NOMO-1 treated with DMSO at 0.1 percent for 48 hours (cell line): Measurements from ENCODE around the gene ASB13.

Source experiments
- DNase-seq: peaks from one replicate; lab custom pipeline; 2025; ENCODE audit not compliant: unreplicated experiment; lab: John Stamatoyannopoulos, UW

The ASB13 gene

GRCh38 chr10:5648494-5649457, 17.6 kb downstream of the ASB13 start:
- no peak for DNase-seq

GRCh38 chr10:5647507-5648240, 18.7 kb downstream of the ASB13 start:
- DNase-seq = no peak

- no peak for DNase-seq
Observed at GRCh38 chr10:5645944-5646617, 20.3 kb downstream of the ASB13 start.

DNA sequence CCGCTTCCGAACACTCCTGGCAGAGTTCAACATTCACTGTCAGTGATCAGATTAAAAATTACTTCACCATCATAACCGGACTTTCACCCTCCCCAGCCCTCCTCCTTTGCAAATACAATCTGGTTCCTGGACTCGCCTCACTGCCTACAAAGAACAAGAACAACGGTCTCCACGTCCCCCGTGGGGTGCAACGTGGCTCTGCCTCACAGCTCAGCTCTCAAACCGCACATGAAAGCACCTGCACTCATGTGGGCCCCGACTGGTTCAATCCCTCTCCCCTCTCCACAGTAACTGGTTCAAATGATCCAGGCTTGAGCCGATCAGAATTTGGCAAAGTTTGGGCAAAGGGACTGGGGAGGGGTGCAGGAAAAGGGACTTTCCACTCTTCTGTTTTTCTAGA, 21.0 kb downstream of the ASB13 start:
- DNase-seq = no peak

GRCh38 chr10:5644930-5645329, 21.5 kb downstream of the ASB13 start:
- no peak for DNase-seq

GRCh38 chr10:5643346-5644067, 22.9 kb downstream of the ASB13 start:
- no peak for DNase-seq

- DNase-seq = no peak
Observed at GRCh38 chr10:5641501-5641900, 24.9 kb downstream of the ASB13 start.

- DNase-seq = no peak
Observed at GRCh38 chr10:5640501-5640900, 25.9 kb downstream of the ASB13 start.

GRCh38 chr10:5640036-5640435, 26.4 kb downstream of the ASB13 start:
- DNase-seq = no peak

GRCh38 chr10:5639066-5639465, 27.3 kb downstream of the ASB13 start:
- DNase-seq = no peak

GRCh38 chr10:5638494-5638893, 27.9 kb downstream of the ASB13 start:
- DNase-seq = no peak

DNA sequence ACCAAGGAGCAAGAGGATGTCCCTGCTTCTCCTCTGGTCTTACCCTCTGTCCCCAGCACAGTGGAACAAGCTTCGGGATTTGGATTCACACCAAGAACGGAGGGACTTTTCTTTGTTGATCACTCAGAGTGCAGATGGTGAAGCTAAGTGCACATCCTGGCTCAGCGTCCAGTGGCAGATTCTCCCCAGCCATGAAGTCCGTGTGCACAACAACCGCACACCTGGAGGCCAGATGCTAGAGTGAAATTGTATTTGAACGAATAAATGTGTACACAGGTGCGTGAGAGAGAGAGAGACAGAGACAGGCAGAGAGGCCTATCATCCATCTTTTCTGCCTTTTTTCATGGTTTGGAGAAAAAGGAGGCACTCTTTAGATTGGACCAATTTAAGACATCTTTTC, 31.5 kb downstream of the ASB13 start:
- DNase-seq = no peak

- DNase-seq = no peak
Observed at GRCh38 chr10:5633166-5633749, 33.1 kb downstream of the ASB13 start.

GRCh38 chr10:5632446-5632845, 33.9 kb downstream of the ASB13 start:
- no peak for DNase-seq

- DNase-seq = no peak
Observed at GRCh38 chr10:5631936-5632335, 34.5 kb downstream of the ASB13 start.

DNA sequence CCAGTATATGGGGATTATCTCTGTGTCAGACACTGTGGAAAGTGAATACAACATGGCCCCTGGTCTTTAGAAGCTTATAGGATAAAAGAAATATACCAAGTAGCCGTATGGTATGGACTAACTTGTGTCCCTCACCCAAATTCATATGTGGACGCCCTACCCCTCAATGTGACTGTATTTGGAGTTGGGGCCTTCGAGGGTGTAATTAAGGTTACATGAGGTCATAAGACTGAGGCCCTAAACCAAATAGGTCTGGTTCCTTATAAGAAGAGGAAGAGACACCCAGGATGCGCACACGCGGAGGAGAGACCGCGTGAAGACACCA, 36.3 kb downstream of the ASB13 start:
- no peak for DNase-seq

GRCh38 chr10:5629303-5630111, 36.9 kb downstream of the ASB13 start:
- DNase-seq = peak; percentile 34

DNA sequence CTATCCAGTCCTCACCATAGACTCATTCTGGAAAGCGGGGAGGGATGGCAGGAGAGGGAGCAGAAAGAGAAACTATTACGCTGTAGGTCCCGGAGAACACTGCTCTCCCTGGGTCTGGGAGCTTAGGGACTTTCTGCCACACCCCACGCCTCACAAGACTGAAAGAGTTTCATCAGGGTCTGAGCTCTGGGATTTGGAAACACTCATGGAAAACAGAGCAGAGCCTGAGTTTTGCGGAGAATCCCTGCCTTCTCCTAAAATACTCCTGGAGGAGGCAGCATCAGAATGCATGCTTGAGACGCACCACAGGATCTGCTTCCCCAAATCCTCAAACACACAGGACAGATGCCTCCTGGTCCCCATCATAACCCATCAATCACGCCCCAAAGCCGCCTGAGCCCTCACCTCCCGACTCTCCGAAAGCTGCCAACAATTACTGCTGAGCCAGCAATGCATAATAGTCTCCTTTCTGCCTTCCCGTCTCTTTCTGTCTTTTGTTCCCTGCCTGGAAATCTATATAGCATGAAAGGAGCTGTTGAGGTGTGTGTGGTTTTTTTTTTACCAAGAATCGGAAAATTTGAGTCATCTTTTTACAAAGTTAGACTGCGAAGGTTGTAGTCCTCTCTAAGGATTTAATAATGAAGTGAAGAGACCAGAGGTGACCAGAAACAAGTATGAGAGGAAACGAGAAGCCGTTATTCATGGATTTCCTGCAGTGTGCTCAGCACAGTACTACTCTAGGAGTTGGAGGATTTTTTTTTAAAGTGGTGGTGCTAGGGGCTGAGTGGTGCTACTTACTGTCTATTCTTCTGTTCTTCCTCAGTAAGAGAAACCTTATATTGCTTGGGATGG, 37.7 kb downstream of the ASB13 start:
- DNase-seq = no peak

DNA sequence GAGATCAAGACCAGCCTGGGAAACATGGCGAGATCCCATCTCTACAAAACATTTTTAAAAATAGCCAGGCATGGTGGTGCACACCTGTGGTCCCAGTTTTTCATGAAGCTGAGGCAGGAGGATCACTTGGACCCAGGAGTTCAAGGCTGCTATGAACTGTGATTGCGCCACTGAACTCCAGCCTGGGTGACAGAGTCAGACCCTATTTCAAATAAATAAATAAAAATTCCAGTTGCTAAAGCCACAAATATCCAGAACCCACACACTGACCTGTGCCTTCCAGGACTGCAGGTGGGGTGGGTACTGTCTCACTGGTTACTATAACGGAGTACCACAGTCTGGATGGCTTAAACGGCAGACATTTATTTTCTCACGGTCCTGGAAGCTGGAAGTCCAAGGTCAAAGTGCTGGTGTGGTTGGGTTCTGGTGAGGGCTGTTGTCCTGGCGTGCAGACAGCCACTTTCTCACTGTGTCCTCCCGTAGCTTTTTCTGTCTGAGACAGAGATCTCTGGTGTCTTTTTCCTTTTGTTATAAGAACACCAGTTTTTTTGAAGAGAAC, 38.8 kb downstream of the ASB13 start:
- no peak for DNase-seq
